ENCODE results near the gene MYLIP. TPM values are rescaled to one million over a fixed set of nuclear protein-coding genes. Genes with fewer than 3 reads are reported as not detected.
A peak's percentile ranks its signal among the peaks of the same experiment; 100 is the strongest.

The MYLIP gene
- total and polyA plus RNA-seq, 8 donors, result 2.3 to 43.1 (median 13.7) TPM

DNA sequence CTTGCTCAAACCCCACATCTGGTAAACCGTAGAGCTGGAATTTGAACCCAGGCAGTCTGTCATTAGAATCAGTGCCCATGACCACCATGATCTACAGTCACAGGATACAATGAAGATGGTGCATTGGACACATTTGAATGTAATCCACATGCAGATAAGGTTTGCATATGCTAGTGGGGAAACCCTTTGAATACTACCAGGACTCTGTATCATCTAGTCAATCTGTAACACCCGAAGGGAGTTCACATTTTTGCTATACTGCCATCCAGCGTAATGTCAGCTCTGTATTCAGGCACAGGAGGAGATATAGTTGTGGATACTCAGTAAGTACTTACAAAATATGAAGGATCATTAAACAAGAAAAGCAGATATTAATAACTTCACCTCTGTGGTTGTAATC, 40.5 kb upstream of the MYLIP start:
- TF ChIP-seq POLR2A (IDR thresholded peaks at IDR 0.05) (no peak), POLR2AphosphoS5 (IDR thresholded peaks at IDR 0.05) (no peak), EP300 (IDR thresholded peaks at IDR 0.05) (no peak)
- TF ChIP-seq, protein P1, sequence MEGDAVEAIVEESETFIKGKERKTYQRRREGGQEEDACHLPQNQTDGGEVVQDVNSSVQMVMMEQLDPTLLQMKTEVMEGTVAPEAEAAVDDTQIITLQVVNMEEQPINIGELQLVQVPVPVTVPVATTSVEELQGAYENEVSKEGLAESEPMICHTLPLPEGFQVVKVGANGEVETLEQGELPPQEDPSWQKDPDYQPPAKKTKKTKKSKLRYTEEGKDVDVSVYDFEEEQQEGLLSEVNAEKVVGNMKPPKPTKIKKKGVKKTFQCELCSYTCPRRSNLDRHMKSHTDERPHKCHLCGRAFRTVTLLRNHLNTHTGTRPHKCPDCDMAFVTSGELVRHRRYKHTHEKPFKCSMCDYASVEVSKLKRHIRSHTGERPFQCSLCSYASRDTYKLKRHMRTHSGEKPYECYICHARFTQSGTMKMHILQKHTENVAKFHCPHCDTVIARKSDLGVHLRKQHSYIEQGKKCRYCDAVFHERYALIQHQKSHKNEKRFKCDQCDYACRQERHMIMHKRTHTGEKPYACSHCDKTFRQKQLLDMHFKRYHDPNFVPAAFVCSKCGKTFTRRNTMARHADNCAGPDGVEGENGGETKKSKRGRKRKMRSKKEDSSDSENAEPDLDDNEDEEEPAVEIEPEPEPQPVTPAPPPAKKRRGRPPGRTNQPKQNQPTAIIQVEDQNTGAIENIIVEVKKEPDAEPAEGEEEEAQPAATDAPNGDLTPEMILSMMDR (IDR thresholded peaks at IDR 0.05), result no peak

DNA sequence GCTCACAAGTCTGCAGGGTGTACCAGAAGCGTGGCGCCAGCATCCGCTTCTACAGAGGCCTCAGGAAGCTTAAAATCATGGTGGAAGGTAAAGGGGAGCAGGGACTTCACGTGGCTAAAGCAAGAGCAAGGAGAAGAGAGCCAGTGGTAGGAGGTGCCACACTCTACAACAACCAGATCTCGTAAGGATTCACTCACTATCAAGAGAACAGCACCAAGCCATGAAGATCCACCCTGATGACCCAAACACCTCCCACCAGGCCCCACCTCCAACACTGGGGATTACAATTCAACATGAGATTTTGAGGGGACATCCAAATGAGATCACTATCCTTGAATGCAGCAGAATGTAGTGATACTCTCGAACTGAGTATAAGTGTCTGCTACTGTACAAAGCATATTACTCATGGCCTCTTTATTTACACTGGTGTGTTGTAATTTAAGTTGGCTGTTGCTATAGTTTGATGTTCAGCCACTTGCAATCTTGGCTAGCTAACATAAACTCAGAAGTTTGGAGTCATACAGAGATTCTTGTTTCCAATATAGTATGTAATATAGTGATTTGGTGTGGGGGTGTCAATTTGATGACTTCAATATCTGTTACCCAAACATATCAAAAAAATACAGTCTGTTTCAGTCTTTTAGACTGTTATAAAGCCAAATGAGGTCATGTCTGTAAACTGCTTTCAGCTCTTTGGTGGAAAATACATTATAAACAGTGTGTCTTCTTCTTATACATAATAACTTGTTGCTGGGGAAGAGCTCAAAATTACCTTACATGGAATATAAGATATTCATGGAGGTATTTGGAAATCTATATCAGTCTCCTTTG, 39.4 kb upstream of the MYLIP start:
- H3K9me3 ChIP-seq, result no peaks in the 10 kb centered on the region
- 63 to 76% (median 72%) methylated on average over 6 of the region's 6 CpGs for WGBS, 5 donors
- no peaks in the 10 kb centered on the region for H3K27me3 ChIP-seq
- peak in 1 of 2 donors; percentile 55 for DNase-seq
- TF ChIP-seq EP300 (IDR thresholded peaks at IDR 0.05), result no peak
- TF ChIP-seq POLR2AphosphoS5 (IDR thresholded peaks at IDR 0.05), result no peak
- no peak for TF ChIP-seq POLR2A (IDR thresholded peaks at IDR 0.05)
- TF ChIP-seq, protein P1 (IDR thresholded peaks at IDR 0.05), result no peak
- no peak overlapping the region for H3K27ac ChIP-seq
- peaks cover 0 to 14% (median 2%) of the 10 kb centered on the region in 4 donors for H3K4me1 ChIP-seq
- intact Hi-C loops (cut with DNase I; ENCODE audit: low total_unique reads), result no loop called here
- no peak overlapping the region for H3K4me3 ChIP-seq
- no peaks in the 10 kb centered on the region for H3K36me3 ChIP-seq

More for the DNA sequence above, 40.5 kb upstream of the MYLIP start:
- peaks cover 0 to 14% (median 2%) of the 10 kb centered on the region in 4 donors for H3K4me1 ChIP-seq
- intact Hi-C loops (cut with DNase I; ENCODE audit: low total_unique reads), result no loop called here
- H3K4me3 ChIP-seq, result no peak overlapping the region
- WGBS, 5 donors, result 93 to 97% (median 96%) methylated on average over 3 of the region's 3 CpGs
- H3K27me3 ChIP-seq, result no peaks in the 10 kb centered on the region
- no peaks in the 10 kb centered on the region for H3K9me3 ChIP-seq
- no peak for DNase-seq
- H3K36me3 ChIP-seq, result no peaks in the 10 kb centered on the region
- H3K27ac ChIP-seq, result no peak overlapping the region

DNA sequence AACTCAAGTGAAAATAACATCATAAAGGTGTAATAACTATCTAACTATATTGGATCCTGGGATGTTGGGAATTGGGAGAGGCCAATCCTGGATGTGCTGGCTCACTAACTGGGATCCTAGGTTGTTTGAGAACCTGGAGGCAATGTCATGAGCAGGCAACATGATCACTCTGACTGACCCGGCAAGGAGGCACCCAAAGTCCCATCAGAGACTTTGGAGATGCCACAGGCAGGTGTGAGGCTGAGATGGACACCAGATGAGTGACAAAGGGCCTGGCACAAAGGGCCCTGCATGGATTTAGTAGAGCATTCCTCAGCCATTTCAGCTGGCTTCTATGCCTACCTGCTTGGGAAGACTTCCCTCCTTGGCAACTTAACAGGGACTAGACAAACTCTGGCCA, 38.4 kb upstream of the MYLIP start:
- Histone ChIP-seq H3K27me3 (no peaks in the 10 kb centered on the region), H3K4me3 (no peak overlapping the region), H3K36me3 (no peaks in the 10 kb centered on the region), H3K4me1 (peaks cover 0 to 14% (median 2%) of the 10 kb centered on the region in 4 donors), H3K9me3 (no peaks in the 10 kb centered on the region), H3K27ac (no peak overlapping the region)
- TF ChIP-seq POLR2AphosphoS5 (IDR thresholded peaks at IDR 0.05) (no peak), POLR2A (IDR thresholded peaks at IDR 0.05) (no peak), EP300 (IDR thresholded peaks at IDR 0.05) (no peak)
- TF ChIP-seq, protein P1 (IDR thresholded peaks at IDR 0.05), result no peak
- no peak for DNase-seq
- intact Hi-C loops (cut with DNase I; ENCODE audit: low total_unique reads), result no loop called here
- 82 to 100% (median 100%) methylated on average over 1 of the region's 1 CpG for WGBS, 5 donors

DNA sequence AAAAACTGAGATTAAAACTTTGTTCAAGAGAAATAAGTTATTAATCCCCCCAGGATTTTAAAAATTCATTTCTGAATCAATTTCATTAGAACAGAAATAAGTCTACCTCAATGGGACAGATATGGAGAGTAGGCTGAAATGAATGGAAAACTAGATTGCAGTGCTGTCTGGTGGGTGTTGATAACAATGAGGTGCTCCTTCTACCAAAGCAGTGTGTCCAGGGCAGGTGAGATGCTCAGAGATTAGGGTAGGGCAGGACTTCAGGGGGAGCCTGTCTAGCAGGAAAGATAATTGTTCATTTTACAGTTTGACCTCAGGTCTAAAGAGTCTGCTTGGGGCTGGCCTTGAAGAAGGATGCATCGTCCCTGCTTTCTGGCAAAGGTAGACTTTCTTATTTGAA, 38.0 kb upstream of the MYLIP start:
- intact Hi-C loops (cut with DNase I; ENCODE audit: low total_unique reads), result no loop called here
- H3K9me3 ChIP-seq, result no peaks in the 10 kb centered on the region
- H3K27ac ChIP-seq, result no peak overlapping the region
- H3K4me3 ChIP-seq, result no peak overlapping the region
- H3K4me1 ChIP-seq, result peaks cover 0 to 14% (median 2%) of the 10 kb centered on the region in 4 donors
- WGBS, 5 donors, result 81 to 97% (median 93%) methylated on average over 1 of the region's 1 CpG
- H3K36me3 ChIP-seq, result no peaks in the 10 kb centered on the region
- TF ChIP-seq POLR2AphosphoS5 (IDR thresholded peaks at IDR 0.05) (no peak), POLR2A (IDR thresholded peaks at IDR 0.05) (no peak), EP300 (IDR thresholded peaks at IDR 0.05) (no peak)
- TF ChIP-seq, protein P1 (IDR thresholded peaks at IDR 0.05), result no peak
- DNase-seq, result no peak
- H3K27me3 ChIP-seq, result no peaks in the 10 kb centered on the region
